ENCODE results near the gene ATG16L1. TPM values are rescaled to one million over a fixed set of nuclear protein-coding genes. Genes with fewer than 3 reads are reported as not detected.

ATG16L1 gene
- total and polyA plus RNA-seq, 2 donors (not counting 3 experiments of a cell fraction or from before 2014, with no cell fraction given), result 18.1 to 29.8 TPM

GRCh38 chr2:233243348-233243747 lies 8.1 kb upstream of the ATG16L1 start:
- Histone ChIP-seq H3K36me3 (ENCODE audit: control insufficient read depth in 2 of 2, extremely low read depth in 1 of 2, insufficient read depth in 2 of 2, low read length in 2 of 2) (no peaks in the 10 kb centered on the region), H3K27ac (ENCODE audit: insufficient read depth, low read depth, low read length) (no peak overlapping the region), H3K79me2 (ENCODE audit: control insufficient read depth, insufficient read depth, low read length) (no peaks in the 10 kb centered on the region), H3K4me2 (ENCODE audit: insufficient read depth, low read length) (no peak overlapping the region), H3K4me3 (replicated peaks in 1 of 3; ENCODE audit: insufficient read depth in 1 of 3, low read depth in 1 of 3, low read length in 3 of 3) (no peak overlapping the region), H3K9me1 (replicated peaks; ENCODE audit: control insufficient read depth, extremely low read depth, insufficient read depth, low read length) (no peaks in the 10 kb centered on the region), H3K4me1 (ENCODE audit: control insufficient read depth, extremely low read depth, insufficient read depth, low read length) (peaks cover 9% of the 10 kb centered on the region), H3K27me3 (ENCODE audit: control insufficient read depth in 2 of 2, insufficient read depth in 2 of 2, low read length in 2 of 2) (no peaks in the 10 kb centered on the region), H2AFZ (ENCODE audit: low read depth, low read length) (no peak overlapping the region), H3K9ac (replicated peaks; ENCODE audit: extremely low read depth, insufficient read depth, low read length) (no peak overlapping the region), H3K9me3 (replicated peaks; ENCODE audit: control insufficient read depth, insufficient read depth, low read length) (no peaks in the 10 kb centered on the region), H4K20me1 (replicated peaks; ENCODE audit: control insufficient read depth, extremely low read depth, insufficient read depth, low read length) (no peaks in the 10 kb centered on the region)
- FAIRE-seq, result no peak
- ChIA-PET POLR2A (no interaction called here), CTCF (interaction anchor here (0.7 to 1.1 kb wide), 2 partner anchors 34 to 637 kb away, joined by 3 to 4 read pairs; no protein-coding TSS in a partner anchor)
- DNase-seq (ENCODE audit: low read depth, low spot score), result no peak
- no TSS peak for BruUV-seq (replicated peaks)
- dilution Hi-C loops (cut with MboI; ENCODE audit: extremely low pct_ligation_motif_present, low sequenced_read_pairs), result no loop called here
- intact Hi-C loops (cut with micrococcal nuclease), result no loop called here
- TF ChIP-seq EZH2 (IDR thresholded peaks at IDR 0.05; ENCODE audit: borderline replicate concordance, low read depth, low read length, severe bottlenecking) (no peak), POLR2A (IDR thresholded peaks at IDR 0.05; ENCODE audit: low read depth, low read length) (no peak), GATA2 (IDR thresholded peaks at IDR 0.05; ENCODE audit: insufficient read depth, insufficient read length, low read depth, low read length) (no peak), MYC (IDR thresholded peaks at IDR 0.05; ENCODE audit: low read depth, low read length) (no peak), FOS (IDR thresholded peaks at IDR 0.05; ENCODE audit: borderline replicate concordance, insufficient read depth, low read length) (no peak), POLR2AphosphoS5 (IDR thresholded peaks at IDR 0.05; ENCODE audit: insufficient read depth, low read depth, low read length) (no peak), JUN (IDR thresholded peaks at IDR 0.05; ENCODE audit: borderline replicate concordance, insufficient read depth, insufficient read length, low read depth) (no peak), CTCF (IDR thresholded peaks at IDR 0.05; ENCODE audit: extremely low read depth in 1 of 2, insufficient read depth in 1 of 2, low read depth in 1 of 2, low read length in 2 of 2) (no peak)
- TF ChIP-seq, protein P1, sequence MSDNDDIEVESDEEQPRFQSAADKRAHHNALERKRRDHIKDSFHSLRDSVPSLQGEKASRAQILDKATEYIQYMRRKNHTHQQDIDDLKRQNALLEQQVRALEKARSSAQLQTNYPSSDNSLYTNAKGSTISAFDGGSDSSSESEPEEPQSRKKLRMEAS (IDR thresholded peaks at IDR 0.05; ENCODE audit: insufficient read depth, insufficient read length), result no peak
